GM12878 (cell line): ENCODE data around the gene PNPLA5. TPM values are rescaled to one million over a fixed set of nuclear protein-coding genes. Genes with fewer than 3 reads are reported as not detected.

Experiments
- ATAC-seq: fragments of 200-7000 bp; cut with Tn5 transposase; 3 replicates; pipeline ENCODE4 v1.9.1; 2020; ENCODE audit warnings: mild to moderate bottlenecking, moderate library complexity
- BruUV-seq: library from RNA; stranded (reverse); fragments of 400-500 nt; replicated peaks from 2 replicates; lab custom pipeline; 2021; lab: Mats Ljungman, UMichigan
- CTCF ChIA-PET: fragments of 300-600 bp; sonication (Branson Sonifier 250); formaldehyde crosslinking; extraction: SDS; loops from one replicate; lab custom pipeline; 2021; ENCODE audit warnings: inconsistent platforms; lab: Yijun Ruan, JAX
- POLR2A ChIA-PET: fragments of 350-600 bp; formaldehyde crosslinking; extraction: SDS; loops from one replicate; lab custom pipeline; 2021; ENCODE audit warnings: inconsistent platforms; lab: Charles Lee
- RAD21 ChIA-PET: fragments of 300-600 bp; sonication (Branson Sonifier 250); formaldehyde crosslinking; loops from one replicate; lab custom pipeline; 2023; ENCODE audit warnings: antibody characterized with exemption; ENCODE audit not compliant: unreplicated experiment; lab: Charles Lee
- SMC1A ChIA-PET: fragments of 300-600 bp; sonication (Branson Sonifier 250); formaldehyde crosslinking; loops from one replicate; lab custom pipeline; 2023; ENCODE audit not compliant: unreplicated experiment, uncharacterized antibody; lab: Charles Lee
- DNase-seq: peaks from one replicate; pipeline ENCODE4 v3.0.0-alpha.2; 2011; ENCODE audit warnings: low read depth, low spot score
- FAIRE-seq: peaks from 3 replicates; lab custom pipeline; 2011; peaks lifted over from hg19 to GRCh38; lab: Jason Lieb, UNC
- H2AFZ ChIP-seq: 2 replicates; pipeline ENCODE4 v1.6.0; 2011; ENCODE audit warnings: low read depth, low read length, control low read depth; ENCODE audit not compliant: control insufficient read depth
- H3K27ac ChIP-seq: 2 replicates; pipeline ENCODE4 v1.5.1; 2011; ENCODE audit warnings: control low read depth; ENCODE audit not compliant: control insufficient read depth, insufficient read depth
- H3K27me3 ChIP-seq, 2 experiments: replicated peaks in 1 of 2; 2 replicates each; pipeline versions ENCODE4 v1.6.0 to v1.6.1; 2011; ENCODE audit warnings: low read length in 1 of 2; ENCODE audit not compliant: control insufficient read depth in 2 of 2, insufficient read depth in 2 of 2
- H3K36me3 ChIP-seq, 2 experiments: 2 replicates each; pipeline ENCODE4 v1.5.1; 2011; ENCODE audit warnings: low read length in 1 of 2; ENCODE audit not compliant: control insufficient read depth in 2 of 2, insufficient read depth in 2 of 2
- H3K4me1 ChIP-seq: 2 replicates; pipeline ENCODE4 v1.6.1; 2011; ENCODE audit warnings: mild to moderate bottlenecking, low read length, moderate library complexity, mixed read lengths; ENCODE audit not compliant: control insufficient read depth, insufficient read depth
- H3K4me2 ChIP-seq: 2 replicates; pipeline ENCODE4 v1.6.0; 2011; ENCODE audit warnings: control low read depth; ENCODE audit not compliant: control insufficient read depth, insufficient read depth
- H3K4me3 ChIP-seq: fragments of 200-600 bp; sonication (generic); 2 replicates; pipeline ENCODE4 v1.5.1; 2016
- H3K79me2 ChIP-seq: 2 replicates; pipeline ENCODE4 v1.6.0; 2011; ENCODE audit warnings: low read length; ENCODE audit not compliant: control insufficient read depth, insufficient read depth
- H3K9ac ChIP-seq: 2 replicates; pipeline ENCODE4 v1.8.0; 2011; ENCODE audit warnings: low read length, control low read depth, mixed read lengths; ENCODE audit not compliant: control insufficient read depth, insufficient read depth
- H3K9me3 ChIP-seq: replicated peaks from 3 replicates; pipeline ENCODE4 v1.5.1; 2011; ENCODE audit warnings: mild to moderate bottlenecking, low read length; ENCODE audit not compliant: control insufficient read depth, insufficient read depth
- H4K20me1 ChIP-seq: 2 replicates; pipeline ENCODE4 v1.6.0; 2011; ENCODE audit not compliant: control insufficient read depth, insufficient read depth
- ASH2L ChIP-seq: fragments of 300-600, 200-600 bp; sonication (generic); IDR thresholded peaks from 2 replicates; pipeline ENCODE4 v1.6.1; 2017; ENCODE audit warnings: low read depth, mild to moderate bottlenecking, borderline replicate concordance
- BCL11A ChIP-seq: IDR thresholded peaks from 2 replicates; pipeline ENCODE4 v1.6.1; 2011; ENCODE audit warnings: low read depth, low read length
- CBFB ChIP-seq: IDR thresholded peaks from 2 replicates; pipeline ENCODE4 v1.6.1; 2016; ENCODE audit warnings: antibody characterized with exemption, low read depth
- CBX3 ChIP-seq: fragments of 200-600 bp; sonication (generic); IDR thresholded peaks from 2 replicates; pipeline ENCODE4 v1.6.1; 2016; ENCODE audit warnings: low read depth, borderline replicate concordance
- HSF1 ChIP-seq: fragments of 150-350 bp; IDR thresholded peaks from 2 replicates; pipeline ENCODE4 v1.6.1; 2014; ENCODE audit warnings: mild to moderate bottlenecking, low read depth, low read length
- IKZF2 ChIP-seq, 2 experiments: fragments of 450-650 bp; IDR thresholded peaks; 2 replicates each; pipeline ENCODE4 v1.6.1; 2017; ENCODE audit warnings: mild to moderate bottlenecking in 2 of 2, moderate library complexity in 2 of 2
- IRF4 ChIP-seq: IDR thresholded peaks from 2 replicates; pipeline ENCODE4 v1.6.1; 2011; ENCODE audit warnings: low read depth, low read length
- KDM1A ChIP-seq: fragments of 200-600 bp; sonication (generic); IDR thresholded peaks from 2 replicates; pipeline ENCODE4 v1.6.1; 2016; ENCODE audit warnings: borderline replicate concordance
- NBN ChIP-seq: fragments of 450-650 bp; IDR thresholded peaks from 2 replicates; pipeline ENCODE4 v1.6.1; 2016
- NR2C2 ChIP-seq: IDR thresholded peaks from 2 replicates; pipeline ENCODE4 v1.6.1; 2011; ENCODE audit warnings: borderline replicate concordance, low read depth; ENCODE audit not compliant: control insufficient read depth, insufficient read length
- NRF1 ChIP-seq: conservative IDR thresholded peaks from 2 replicates; pipeline ENCODE4 v1.6.1; 2011; ENCODE audit warnings: mild to moderate bottlenecking, low read depth, low read length, improper control_type of control experiment
- PKNOX1 ChIP-seq: fragments of 450-650 bp; IDR thresholded peaks from 2 replicates; pipeline ENCODE4 v1.6.1; 2016; ENCODE audit warnings: mild to moderate bottlenecking
- POLR2AphosphoS2 ChIP-seq: IDR thresholded peaks from 2 replicates; pipeline ENCODE4 v1.6.1; 2011; ENCODE audit warnings: low read depth, mild to moderate bottlenecking, low read length, improper control_type of control experiment, moderate library complexity
- SMC3 ChIP-seq: IDR thresholded peaks from 2 replicates; pipeline ENCODE4 v1.6.1; 2011; ENCODE audit warnings: low read length, improper control_type of control experiment, borderline replicate concordance
- TAF1 ChIP-seq: IDR thresholded peaks from 2 replicates; pipeline ENCODE4 v1.6.1; 2011; ENCODE audit warnings: mild to moderate bottlenecking, low read depth, low read length, borderline replicate concordance
- TARDBP ChIP-seq: IDR thresholded peaks from 2 replicates; pipeline ENCODE4 v1.6.1; 2016; ENCODE audit warnings: borderline replicate concordance
- ZBTB11 ChIP-seq: fragments of 450-650 bp; formaldehyde crosslinking; IDR thresholded peaks from 2 replicates; pipeline ENCODE4 v1.5.0; 2022; ENCODE audit warnings: mild to moderate bottlenecking, missing genetic modification characterization
- ZNF207 ChIP-seq: fragments of 450-650 bp; IDR thresholded peaks from 2 replicates; pipeline ENCODE4 v1.6.1; 2014; ENCODE audit warnings: antibody characterized with exemption, mild to moderate bottlenecking, borderline replicate concordance
- ZNF24 ChIP-seq: fragments of 450-650 bp; IDR thresholded peaks from 2 replicates; pipeline ENCODE4 v1.6.1; 2017; ENCODE audit warnings: antibody characterized with exemption, mild to moderate bottlenecking
- WGBS: methylation state at CpG from one replicate; pipeline ENCODE4 v1.1.6; 2016; ENCODE audit warnings: low lambda C conversion rate; ENCODE audit not compliant: insufficient replicate concordance, insufficient coverage; ENCODE audit errors: missing lambda C conversion rate; 5-methylcytosine and 5-hydroxymethylcytosine counted together
- in situ Hi-C: fragments of 300-500 bp; cut with MboI; formaldehyde crosslinking; loops from 9 replicates; pipeline ENCODE4 v1.14.3; 2018; ENCODE audit warnings: mixed read lengths
- intact Hi-C: fragments of 100-400 bp; cut with micrococcal nuclease; formaldehyde crosslinking; loops from one replicate; pipeline ENCODE4 v1.14.2; 2022; ENCODE audit not compliant: unreplicated experiment
- polyA plus RNA-seq, 11 experiments: library from polyadenylated mRNA; depleted of rRNA in 4 of 11; unstranded in 6 of 11; stranded (reverse) in 5 of 11; fragments of >200 nt; fragmentation: Nextera tagmentation in 4 of 11; fragmentation: Illumina TruSeq in 1 of 11; extraction: Ambion mirVana in 4 of 11; extraction: Trizol in 1 of 11; gene quantifications; 1 replicate in 1 of 11; 2 replicates in 10 of 11; pipeline versions ENCODE4 v1.2.1 to v1.2.3, GENCODE V29; 2011 to 2016; ENCODE audit warnings: inconsistent platforms in 2 of 11, missing spikeins in 2 of 11, low read depth in 1 of 11
- total RNA-seq, 4 experiments: library from RNA; depleted of rRNA in 3 of 4; stranded (reverse); fragments of >200 nt in 3 of 4; fragmentation: Illumina TruSeq in 1 of 4; extraction: Trizol in 1 of 4; gene quantifications; 2 replicates each; pipeline versions ENCODE4 v1.2.1 to v1.2.3, GENCODE V29; 2013 to 2021

Gene PNPLA5
- total and polyA plus RNA-seq, 10 of the 15 experiments (the other 5 are each of a cell fraction or from before 2014, with no cell fraction given): not detected

- TF ChIP-seq HSF1 (no peak), ASH2L (no peak), NR2C2 (no peak)
- TF ChIP-seq, all 136 proteins: peak for 0
Observed at GRCh38 chr22:43887391-43887790, 4.4 kb downstream of the PNPLA5 start (continued).

- Histone ChIP-seq H3K27me3 (peaks cover 6 to 7% of the 10 kb centered on the region in 2 experiments), H3K9me3 (no peaks in the 10 kb centered on the region), H3K4me3 (no peak overlapping the region), H3K9ac (no peak overlapping the region), H3K79me2 (no peaks in the 10 kb centered on the region), H2AFZ (no peak overlapping the region), H3K36me3 (no peaks in the 10 kb centered on the region), H3K27ac (no peak overlapping the region), H3K4me2 (no peak overlapping the region), H4K20me1 (no peaks in the 10 kb centered on the region; the same call in 1 of the 2 replicates), H3K4me1 (peaks cover 9% of the 10 kb centered on the region)
- intact Hi-C loops (loop anchor here (10.0 kb wide), 1 partner anchor 141 kb away; no protein-coding TSS in a partner anchor), in situ Hi-C loops (no loop called here)
- no peak for DNase-seq
- no TSS peak for BruUV-seq
- ChIA-PET SMC1A (no interaction called here), RAD21 (no interaction called here), POLR2A (no interaction called here), CTCF (no interaction called here)
- FAIRE-seq: no peak
- TF ChIP-seq TAF1: no peak
- no peak for TF ChIP-seq IRF4
- no peak for TF ChIP-seq PKNOX1
- no peak for TF ChIP-seq CBFB
- TF ChIP-seq ZNF207: no peak
- TF ChIP-seq BCL11A: no peak
- no peak for TF ChIP-seq POLR2AphosphoS2
- TF ChIP-seq SMC3: no peak
- TF ChIP-seq KDM1A: no peak
- no peak for TF ChIP-seq NRF1
- no peak for TF ChIP-seq ZBTB11 (CRISPR knock-in tag)
- TF ChIP-seq NBN: no peak
- no peak for TF ChIP-seq IKZF2 (IDR thresholded peaks at IDR 0.05)
- no peak for TF ChIP-seq TARDBP
- no peak for TF ChIP-seq CBX3
- no peak for TF ChIP-seq ZNF24
- no peak for ATAC-seq
- WGBS: 10% methylated on average over 7 of the region's 8 CpGs
Observed at GRCh38 chr22:43886231-43886630, 5.6 kb downstream of the PNPLA5 start.
